ENCODE data around the gene CYP2D6. TPM values are rescaled to one million over a fixed set of nuclear protein-coding genes. Genes with fewer than 3 reads are reported as not detected.

CYP2D6 gene
- total RNA-seq, 1 donor from 2014 or later = 0.16 TPM

- H3K4me1 ChIP-seq = no peaks in the 10 kb centered on the region
- H3K4me3 ChIP-seq = no peak overlapping the region
- intact Hi-C loops (cut with micrococcal nuclease) = no loop called here
- DNase-seq = no peak
- no peaks in the 10 kb centered on the region for H3K9me3 ChIP-seq (replicated peaks)
- no peak overlapping the region for H3K27ac ChIP-seq (replicated peaks)
- H3K36me3 ChIP-seq = peaks cover 32% of the 10 kb centered on the region
- no peak for TF ChIP-seq CTCF (IDR thresholded peaks at IDR 0.05; ENCODE audit: borderline replicate concordance)
- H3K27me3 ChIP-seq (ENCODE audit: low read depth) = no peaks in the 10 kb centered on the region
Observed at GRCh38 chr22:42163515-42163914, 32.9 kb upstream of the CYP2D6 start.

- Histone ChIP-seq H3K4me3 (no peak overlapping the region), H3K27ac (replicated peaks) (no peak overlapping the region), H3K27me3 (ENCODE audit: low read depth) (no peaks in the 10 kb centered on the region), H3K9me3 (replicated peaks) (no peaks in the 10 kb centered on the region), H3K4me1 (no peaks in the 10 kb centered on the region), H3K36me3 (peaks cover 26% of the 10 kb centered on the region)
- DNase-seq = no peak
- no peak for TF ChIP-seq CTCF (IDR thresholded peaks at IDR 0.05; ENCODE audit: borderline replicate concordance)
- intact Hi-C loops (cut with micrococcal nuclease) = no loop called here
Observed at GRCh38 chr22:42162728-42163489, 32.3 kb upstream of the CYP2D6 start.

GRCh38 chr22:42160830-42161696 lies 30.5 kb upstream of the CYP2D6 start:
- H3K27ac ChIP-seq (replicated peaks) = no peak overlapping the region
- no peak overlapping the region for H3K4me3 ChIP-seq
- intact Hi-C loops (cut with micrococcal nuclease) = no loop called here
- H3K4me1 ChIP-seq = peaks cover 10% of the 10 kb centered on the region
- no peak for DNase-seq
- no peaks in the 10 kb centered on the region for H3K27me3 ChIP-seq (ENCODE audit: low read depth)
- peaks cover 11% of the 10 kb centered on the region for H3K36me3 ChIP-seq
- no peak for TF ChIP-seq CTCF (IDR thresholded peaks at IDR 0.05; ENCODE audit: borderline replicate concordance)
- H3K9me3 ChIP-seq (replicated peaks) = no peaks in the 10 kb centered on the region

GRCh38 chr22:42160251-42160650 lies 29.6 kb upstream of the CYP2D6 start:
- Histone ChIP-seq H3K4me1 (peaks cover 11% of the 10 kb centered on the region), H3K27me3 (ENCODE audit: low read depth) (no peaks in the 10 kb centered on the region), H3K36me3 (peaks cover 4% of the 10 kb centered on the region), H3K27ac (replicated peaks) (no peak overlapping the region), H3K9me3 (replicated peaks) (no peaks in the 10 kb centered on the region), H3K4me3 (no peak overlapping the region)
- intact Hi-C loops (cut with micrococcal nuclease) = no loop called here
- no peak for DNase-seq
- TF ChIP-seq CTCF (IDR thresholded peaks at IDR 0.05; ENCODE audit: borderline replicate concordance) = no peak

- H3K36me3 ChIP-seq = no peaks in the 10 kb centered on the region
- no peak for DNase-seq
- no peaks in the 10 kb centered on the region for H3K27me3 ChIP-seq (ENCODE audit: low read depth)
- TF ChIP-seq CTCF (IDR thresholded peaks at IDR 0.05; ENCODE audit: borderline replicate concordance) = no peak
- no peak overlapping the region for H3K4me3 ChIP-seq
- H3K27ac ChIP-seq (replicated peaks) = no peak overlapping the region
- intact Hi-C loops (cut with micrococcal nuclease) = no loop called here
- no peaks in the 10 kb centered on the region for H3K9me3 ChIP-seq (replicated peaks)
- peaks cover 11% of the 10 kb centered on the region for H3K4me1 ChIP-seq
Observed at GRCh38 chr22:42158456-42159132, 28.0 kb upstream of the CYP2D6 start.
